CD8-positive, alpha-beta memory T cell (primary cell): ENCODE results near the gene ZNF548. TPM values are rescaled to one million over a fixed set of nuclear protein-coding genes. Genes with fewer than 3 reads are reported as not detected.
A peak's percentile ranks its signal among the peaks of the same experiment; 100 is the strongest.

Experiments
- CTCF ChIA-PET: fragments of 350-600 bp; sonication (Branson Sonifier 250); formaldehyde crosslinking; loops from one replicate; lab custom pipeline; 2021; ENCODE audit warnings: antibody characterized with exemption; lab: Charles Lee
- POLR2A ChIA-PET: fragments of 350-600 bp; sonication (Branson Sonifier 250); formaldehyde crosslinking; loops from one replicate; lab custom pipeline; 2021; ENCODE audit warnings: antibody characterized with exemption; lab: Charles Lee
- DNase-seq, 5 donors: peaks; one replicate each; pipeline versions ENCODE4 v3.0.0 to v3.0.0-alpha.2; 2020 to 2022; ENCODE audit warnings: mixed read lengths in 1 of 5
- H3K27ac ChIP-seq: one replicate; pipeline ENCODE4 v1.7.0; 2013; ENCODE audit warnings: low read depth, mild to moderate bottlenecking, low read length, moderate library complexity
- H3K27me3 ChIP-seq: 2 replicates; pipeline ENCODE4 v1.7.0; 2013; ENCODE audit warnings: low read length, mild to moderate bottlenecking; ENCODE audit not compliant: insufficient read depth, poor library complexity, severe bottlenecking
- H3K36me3 ChIP-seq: 2 replicates; pipeline ENCODE4 v1.7.0; 2013; ENCODE audit warnings: mild to moderate bottlenecking, low read length, moderate library complexity; ENCODE audit not compliant: insufficient read depth
- H3K4me1 ChIP-seq: 2 replicates; pipeline ENCODE4 v1.7.0; 2013; ENCODE audit warnings: mild to moderate bottlenecking, low read length, moderate library complexity; ENCODE audit not compliant: insufficient read depth
- H3K4me3 ChIP-seq: 2 replicates; pipeline ENCODE4 v1.7.0; 2013; ENCODE audit warnings: mild to moderate bottlenecking, low read length
- H3K9me3 ChIP-seq: 2 replicates; pipeline ENCODE4 v1.7.0; 2013; ENCODE audit warnings: mild to moderate bottlenecking, low read length
- H3K27ac Mint-ChIP-seq, 8 donors: one replicate each; pipeline ENCODE4 v1.8.0; 2020 to 2021; ENCODE audit warnings: mixed read lengths in 8 of 8, mild to moderate bottlenecking in 6 of 8, inconsistent platforms in 3 of 8, moderate library complexity in 3 of 8
- H3K27me3 Mint-ChIP-seq, 2 donors: one replicate each; pipeline ENCODE4 v1.8.0; 2020 to 2021; ENCODE audit warnings: mixed read lengths in 2 of 2, mild to moderate bottlenecking in 1 of 2, moderate library complexity in 1 of 2
- H3K36me3 Mint-ChIP-seq, 3 donors: one replicate each; pipeline ENCODE4 v1.8.0; 2020 to 2021; ENCODE audit warnings: mixed read lengths in 3 of 3, inconsistent platforms in 1 of 3, mild to moderate bottlenecking in 1 of 3
- H3K4me1 Mint-ChIP-seq, 3 donors: one replicate each; pipeline ENCODE4 v1.8.0; 2020 to 2021; ENCODE audit warnings: mixed read lengths in 3 of 3, inconsistent platforms in 1 of 3, mild to moderate bottlenecking in 1 of 3
- H3K4me3 Mint-ChIP-seq, 7 donors: one replicate each; pipeline ENCODE4 v1.8.0; 2020 to 2021; ENCODE audit warnings: mixed read lengths in 7 of 7, mild to moderate bottlenecking in 6 of 7, moderate library complexity in 4 of 7, inconsistent platforms in 2 of 7
- H3K9me3 Mint-ChIP-seq, 5 donors: one replicate each; pipeline ENCODE4 v1.8.0; 2020 to 2022; ENCODE audit warnings: mixed read lengths in 5 of 5, mild to moderate bottlenecking in 3 of 5, moderate library complexity in 2 of 5, inconsistent platforms in 1 of 5
- polyA plus RNA-seq: library from polyadenylated mRNA; unstranded; fragments of 300-500 nt; fragmentation: Illumina TruSeq; gene quantifications from one replicate; pipeline ENCODE4 v1.2.3, GENCODE V29; 2021
- total RNA-seq, 2 experiments: library from RNA; stranded (reverse); gene quantifications; one replicate each; pipeline ENCODE4 v1.2.3, GENCODE V29; 2021

The ZNF548 gene
- total and polyA plus RNA-seq, 3 experiments from 2014 or later, result 19.2 to 19.9 (median 19.5) TPM

- H3K9me3 Mint-ChIP-seq, result peaks cover 0 to 17% (median 10%) of the 10 kb centered on the region in 5 donors
- CTCF ChIA-PET, result interaction anchor here (1.2 kb wide), 1 partner anchor 15 kb away, joined by 3 read pairs; the partner anchor contains the start of gene ZNF548
- POLR2A ChIA-PET, result no interaction called here
- Histone ChIP-seq H3K27ac (no peak overlapping the region), H3K4me1 (no peaks in the 10 kb centered on the region), H3K27me3 (no peaks in the 10 kb centered on the region), H3K4me3 (no peak overlapping the region), H3K36me3 (peaks cover 4% of the 10 kb centered on the region), H3K9me3 (peaks cover 11% of the 10 kb centered on the region)
- peaks cover 11 to 36% (median 17%) of the 10 kb centered on the region in 3 donors for H3K36me3 Mint-ChIP-seq
- no peaks in the 10 kb centered on the region for H3K27me3 Mint-ChIP-seq
- H3K27ac Mint-ChIP-seq, result peak overlapping the region in 1 of 8 donors; percentile 90
- H3K4me1 Mint-ChIP-seq, result peaks cover 4 to 6% (median 5%) of the 10 kb centered on the region in 3 donors
- no peak for DNase-seq
- H3K4me3 Mint-ChIP-seq, result no peak overlapping the region
Measured at GRCh38 chr19:57403737-57404563, 14.3 kb downstream of the ZNF548 start.

GRCh38 chr19:57406516-57407123, 17.0 kb downstream of the ZNF548 start:
- POLR2A ChIA-PET, result no interaction called here

GRCh38 chr19:57410877-57411671, 21.4 kb downstream of the ZNF548 start, which contains the start of gene ZNF17:
ZNF17 (plus strand) TSS chr19:57411161; CDS start chr19:57413616, 2,455 bp downstream.
- Histone ChIP-seq H3K4me1 (peaks cover 12% of the 10 kb centered on the region), H3K4me3 (peak within 1 kb of the TSS; percentile 80), H3K36me3 (peaks cover 10% of the 10 kb centered on the region), H3K27ac (peak within 1 kb of the TSS; percentile 73), H3K9me3 (peaks cover 4% of the 10 kb centered on the region), H3K27me3 (no peaks in the 10 kb centered on the region)
- DNase-seq, result peak; percentile 86 to 94 (median 87)
- H3K4me3 Mint-ChIP-seq, result peak within 1 kb of the TSS; percentile 95 to 99 (median 96)
- H3K27ac Mint-ChIP-seq, result peak within 1 kb of the TSS; percentile 69 to 96 (median 93)
- H3K27me3 Mint-ChIP-seq, result no peaks in the 10 kb centered on the region
- H3K9me3 Mint-ChIP-seq, result peaks cover 0 to 16% (median 12%) of the 10 kb centered on the region in 5 donors
- ChIA-PET POLR2A (no interaction called here), CTCF (no interaction called here)
- peaks cover 32 to 44% (median 34%) of the 10 kb centered on the region in 3 donors for H3K4me1 Mint-ChIP-seq
- peaks cover 18 to 38% (median 26%) of the 10 kb centered on the region in 3 donors for H3K36me3 Mint-ChIP-seq

More at GRCh38 chr19:57406516-57407123, 17.0 kb downstream of the ZNF548 start:
- H3K27ac ChIP-seq, result no peak overlapping the region
- peaks cover 2 to 12% (median 6%) of the 10 kb centered on the region in 3 donors for H3K36me3 Mint-ChIP-seq
- H3K4me3 Mint-ChIP-seq, result peak overlapping the region in 1 of 7 donors; percentile 34
- H3K36me3 ChIP-seq, result no peaks in the 10 kb centered on the region
- peaks cover 15 to 17% (median 17%) of the 10 kb centered on the region in 3 donors for H3K4me1 Mint-ChIP-seq
- peak; percentile 44 to 80 (median 55) for DNase-seq
- no peaks in the 10 kb centered on the region for H3K27me3 Mint-ChIP-seq
- CTCF ChIA-PET, result interaction anchor here (0.8 kb wide), 1 partner anchor 227 kb away, joined by 3 read pairs; the partner anchor contains the start of gene ZNF211
- no peaks in the 10 kb centered on the region for H3K9me3 ChIP-seq
- H3K27ac Mint-ChIP-seq, result peak overlapping the region in 6 of 8 donors; percentile 14 to 94 (median 80)
- H3K4me1 ChIP-seq, result peaks cover 5% of the 10 kb centered on the region
- no peaks in the 10 kb centered on the region for H3K9me3 Mint-ChIP-seq
- no peaks in the 10 kb centered on the region for H3K27me3 ChIP-seq
- H3K4me3 ChIP-seq, result no peak overlapping the region

- H3K9me3 ChIP-seq, result peaks cover 57% of the 10 kb centered on the region
Measured at GRCh38 chr19:57419439-57419838, 29.8 kb downstream of the ZNF548 start.

GRCh38 chr19:57421037-57421436, 31.4 kb downstream of the ZNF548 start:
- H3K27ac ChIP-seq, result no peak overlapping the region
- ChIA-PET CTCF (no interaction called here), POLR2A (no interaction called here)
- no peaks in the 10 kb centered on the region for H3K27me3 ChIP-seq
- DNase-seq, result no peak
- Mint-ChIP-seq H3K27me3 (no peaks in the 10 kb centered on the region), H3K9me3 (peaks cover 19 to 78% (median 74%) of the 10 kb centered on the region in 5 donors), H3K4me3 (no peak overlapping the region), H3K36me3 (peaks cover 34 to 59% (median 55%) of the 10 kb centered on the region in 3 donors), H3K27ac (no peak overlapping the region), H3K4me1 (peaks cover 1 to 5% (median 2%) of the 10 kb centered on the region in 3 donors)
- H3K4me3 ChIP-seq, result no peak overlapping the region
- no peaks in the 10 kb centered on the region for H3K4me1 ChIP-seq
- peaks cover 54% of the 10 kb centered on the region for H3K9me3 ChIP-seq
- peaks cover 35% of the 10 kb centered on the region for H3K36me3 ChIP-seq

More at GRCh38 chr19:57419439-57419838, 29.8 kb downstream of the ZNF548 start:
- Mint-ChIP-seq H3K9me3 (peaks cover 19 to 80% (median 74%) of the 10 kb centered on the region in 5 donors), H3K4me1 (peaks cover 7 to 16% (median 12%) of the 10 kb centered on the region in 3 donors), H3K4me3 (no peak overlapping the region), H3K27ac (no peak overlapping the region), H3K27me3 (no peaks in the 10 kb centered on the region), H3K36me3 (peaks cover 45 to 74% (median 71%) of the 10 kb centered on the region in 3 donors)
- POLR2A ChIA-PET, result no interaction called here
- CTCF ChIA-PET, result no interaction called here
- Histone ChIP-seq H3K4me1 (no peaks in the 10 kb centered on the region), H3K27me3 (no peaks in the 10 kb centered on the region), H3K4me3 (no peak overlapping the region), H3K36me3 (peaks cover 39% of the 10 kb centered on the region), H3K27ac (no peak overlapping the region)
- DNase-seq, result no peak

GRCh38 chr19:57434386-57435061, 44.9 kb downstream of the ZNF548 start:
- H3K36me3 Mint-ChIP-seq, result peaks cover 16 to 32% (median 18%) of the 10 kb centered on the region in 3 donors
- Histone ChIP-seq H3K4me3 (peak overlapping the region; percentile 67), H3K27ac (no peak overlapping the region), H3K4me1 (peaks cover 15% of the 10 kb centered on the region), H3K36me3 (peaks cover 9% of the 10 kb centered on the region), H3K27me3 (no peaks in the 10 kb centered on the region), H3K9me3 (no peaks in the 10 kb centered on the region)
- no peaks in the 10 kb centered on the region for H3K27me3 Mint-ChIP-seq
- H3K4me1 Mint-ChIP-seq, result peaks cover 26 to 37% (median 34%) of the 10 kb centered on the region in 3 donors
- peaks cover 0 to 25% (median 7%) of the 10 kb centered on the region in 5 donors for H3K9me3 Mint-ChIP-seq
- peak overlapping the region in 7 of 8 donors; percentile 38 to 99 (median 95) for H3K27ac Mint-ChIP-seq
- peak overlapping the region; percentile 89 to 99 (median 95) for H3K4me3 Mint-ChIP-seq
- POLR2A ChIA-PET, result interaction anchor here (0.6 to 2.1 kb wide), 2 partner anchors 20 to 275 kb away, joined by 5 to 8 read pairs; partner anchors contain the start of gene ZNF154
- no peak for DNase-seq
- CTCF ChIA-PET, result interaction anchor here (0.8 kb wide), 1 partner anchor 29 kb away, joined by 3 read pairs; no protein-coding TSS in a partner anchor
